Parathyroid adenoma (tissue), 2 donors: ENCODE measurements around the gene ZFP36L1.

Source experiments
- H2AFZ ChIP-seq: fragments of 300-600 bp; sonication (generic); one replicate; pipeline ENCODE4 v1.7.0; 2017; ENCODE audit warnings: antibody characterized with exemption, mild to moderate bottlenecking
- H3K27ac ChIP-seq: fragments of 300-600 bp; sonication (generic); one replicate; pipeline ENCODE4 v1.7.0; 2017
- H3K27me3 ChIP-seq: fragments of 300-600 bp; sonication (generic); one replicate; pipeline ENCODE4 v1.7.0; 2017; ENCODE audit warnings: low read length; ENCODE audit not compliant: control insufficient read depth, insufficient read depth
- H3K36me3 ChIP-seq: fragments of 300-600 bp; sonication (generic); one replicate; pipeline ENCODE4 v1.7.0; 2017; ENCODE audit warnings: low read length; ENCODE audit not compliant: control insufficient read depth, insufficient read depth
- H3K4me1 ChIP-seq: fragments of 300-600 bp; sonication (generic); one replicate; pipeline ENCODE4 v1.7.0; 2017; ENCODE audit warnings: control low read depth
- H3K4me2 ChIP-seq: fragments of 300-600 bp; sonication (generic); one replicate; pipeline ENCODE4 v1.7.0; 2017; ENCODE audit warnings: low read length
- H3K4me3 ChIP-seq: fragments of 300-600 bp; sonication (generic); one replicate; pipeline ENCODE4 v1.7.0; 2017; ENCODE audit warnings: low read depth, low read length
- H3K79me2 ChIP-seq: fragments of 300-600 bp; sonication (generic); one replicate; pipeline ENCODE4 v1.7.0; 2017; ENCODE audit warnings: control low read depth
- H3K9ac ChIP-seq: fragments of 300-600 bp; sonication (generic); one replicate; pipeline ENCODE4 v1.7.0; 2017; ENCODE audit warnings: mild to moderate bottlenecking
- H3K9me3 ChIP-seq: fragments of 300-600 bp; sonication (generic); one replicate; pipeline ENCODE4 v1.7.0; 2017; ENCODE audit warnings: low read length; ENCODE audit not compliant: control insufficient read depth
- TF ChIP-seq, protein P1 (sequence below): fragments of 300-600 bp; sonication (generic); IDR thresholded peaks from one replicate; pipeline ENCODE4 v1.7.0; 2017; ENCODE audit warnings: antibody characterized with exemption, mild to moderate bottlenecking
- donor health status: primary hyperparathyroidism.

The ZFP36L1 gene

DNA sequence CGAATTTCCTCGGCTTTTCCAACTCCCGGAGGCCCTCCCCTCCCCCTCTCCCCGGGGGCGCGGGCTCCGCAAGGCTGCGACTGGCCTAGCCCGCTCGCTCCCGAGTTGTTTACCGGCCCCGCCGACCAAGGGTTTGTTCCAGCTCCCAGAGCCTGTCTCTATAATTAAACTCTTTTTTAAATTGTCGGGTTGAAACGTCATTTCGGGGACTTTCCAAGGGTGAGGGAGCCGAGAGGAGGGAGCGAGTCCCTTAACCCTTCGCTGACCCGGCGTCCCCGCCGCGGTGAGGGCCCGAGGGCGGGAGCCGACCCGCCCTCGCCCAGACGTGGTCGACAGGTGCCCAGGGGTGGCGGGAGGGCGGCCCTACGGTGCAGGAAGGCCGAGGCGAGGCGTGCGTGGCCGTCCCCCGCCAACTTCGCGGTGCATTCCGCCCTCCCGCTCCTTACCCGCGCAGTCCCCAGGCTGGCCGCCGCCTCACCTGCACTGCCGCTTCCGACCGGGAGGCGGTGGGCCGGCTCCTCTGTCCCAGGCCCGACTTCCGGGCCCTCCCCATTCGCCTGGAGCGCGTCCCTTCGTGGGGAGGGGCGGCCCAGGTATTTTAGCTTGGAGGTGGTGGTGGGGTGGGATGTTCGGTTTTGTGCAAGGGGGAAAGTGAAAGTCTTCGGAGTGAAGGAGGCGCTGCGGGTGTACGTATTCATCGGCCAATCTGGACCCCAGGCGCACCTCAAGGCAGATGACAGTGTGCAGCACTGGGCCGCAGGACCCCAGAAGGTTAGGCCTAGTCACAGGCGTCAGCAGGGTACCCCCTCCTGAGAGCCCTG lies 2.9 kb upstream of the ZFP36L1 start:
- peaks cover under 1% of the 10 kb centered on the region for H3K36me3 ChIP-seq
- H3K27ac ChIP-seq = peak overlapping the region; percentile 97
- H3K79me2 ChIP-seq = peaks cover 4% of the 10 kb centered on the region
- H3K9ac ChIP-seq = peak overlapping the region; percentile 88
- no peaks in the 10 kb centered on the region for H3K9me3 ChIP-seq
- TF ChIP-seq, protein P1, sequence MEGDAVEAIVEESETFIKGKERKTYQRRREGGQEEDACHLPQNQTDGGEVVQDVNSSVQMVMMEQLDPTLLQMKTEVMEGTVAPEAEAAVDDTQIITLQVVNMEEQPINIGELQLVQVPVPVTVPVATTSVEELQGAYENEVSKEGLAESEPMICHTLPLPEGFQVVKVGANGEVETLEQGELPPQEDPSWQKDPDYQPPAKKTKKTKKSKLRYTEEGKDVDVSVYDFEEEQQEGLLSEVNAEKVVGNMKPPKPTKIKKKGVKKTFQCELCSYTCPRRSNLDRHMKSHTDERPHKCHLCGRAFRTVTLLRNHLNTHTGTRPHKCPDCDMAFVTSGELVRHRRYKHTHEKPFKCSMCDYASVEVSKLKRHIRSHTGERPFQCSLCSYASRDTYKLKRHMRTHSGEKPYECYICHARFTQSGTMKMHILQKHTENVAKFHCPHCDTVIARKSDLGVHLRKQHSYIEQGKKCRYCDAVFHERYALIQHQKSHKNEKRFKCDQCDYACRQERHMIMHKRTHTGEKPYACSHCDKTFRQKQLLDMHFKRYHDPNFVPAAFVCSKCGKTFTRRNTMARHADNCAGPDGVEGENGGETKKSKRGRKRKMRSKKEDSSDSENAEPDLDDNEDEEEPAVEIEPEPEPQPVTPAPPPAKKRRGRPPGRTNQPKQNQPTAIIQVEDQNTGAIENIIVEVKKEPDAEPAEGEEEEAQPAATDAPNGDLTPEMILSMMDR = peak; percentile 79
- peak overlapping the region; percentile 99 for H3K4me2 ChIP-seq
- peak overlapping the region; percentile 100 for H3K4me3 ChIP-seq
- H2AFZ ChIP-seq = peak overlapping the region; percentile 57
- H3K4me1 ChIP-seq = no peaks in the 10 kb centered on the region
- H3K27me3 ChIP-seq = no peaks in the 10 kb centered on the region

DNA sequence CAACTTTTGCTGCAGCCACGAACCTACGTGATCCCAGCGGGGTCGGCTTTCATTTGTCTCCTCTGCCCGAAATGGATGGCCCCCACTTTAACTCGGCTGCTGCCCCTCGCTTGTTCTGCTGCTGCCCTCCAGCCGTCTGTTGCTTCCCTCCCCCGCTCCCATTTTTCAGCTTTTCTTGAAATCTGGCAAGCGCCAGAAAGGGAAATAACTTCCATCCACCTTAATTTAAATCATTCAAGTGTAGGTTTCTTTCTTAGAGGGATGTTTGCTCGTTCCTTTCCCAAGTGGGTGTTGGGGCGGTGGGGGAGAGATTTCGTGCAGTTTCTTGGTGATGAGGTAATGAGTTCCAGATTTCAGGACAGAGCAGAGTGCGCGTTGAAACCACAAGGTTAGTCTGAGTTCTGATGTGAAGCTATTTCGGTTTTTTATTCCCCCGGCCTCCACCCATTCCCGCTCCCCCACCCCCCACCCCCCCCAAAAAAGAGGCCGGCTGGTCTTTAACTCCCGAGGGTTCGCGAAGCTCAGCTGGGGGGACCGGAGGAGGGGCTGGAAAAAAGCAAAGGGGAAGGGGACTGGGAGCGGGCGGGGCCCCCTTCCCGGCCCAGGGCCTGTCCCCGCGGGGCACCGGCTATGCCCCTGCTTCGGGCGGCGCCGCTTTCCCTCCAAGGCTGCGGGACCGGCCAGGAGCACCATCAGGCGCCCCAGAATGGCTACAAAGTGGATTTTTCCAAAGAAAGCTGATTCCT lies 2.2 kb upstream of the ZFP36L1 start:
- H2AFZ ChIP-seq = peak overlapping the region; percentile 57
- H3K27me3 ChIP-seq = no peaks in the 10 kb centered on the region
- H3K79me2 ChIP-seq = peaks cover 4% of the 10 kb centered on the region
- H3K4me1 ChIP-seq = no peaks in the 10 kb centered on the region
- TF ChIP-seq, protein P1 = no peak
- H3K27ac ChIP-seq = peak overlapping the region; percentile 97
- H3K9me3 ChIP-seq = no peaks in the 10 kb centered on the region
- H3K4me2 ChIP-seq = peak overlapping the region; percentile 99
- peaks cover 6% of the 10 kb centered on the region for H3K36me3 ChIP-seq
- H3K9ac ChIP-seq = peak overlapping the region; percentile 88
- H3K4me3 ChIP-seq = peak overlapping the region; percentile 100

DNA sequence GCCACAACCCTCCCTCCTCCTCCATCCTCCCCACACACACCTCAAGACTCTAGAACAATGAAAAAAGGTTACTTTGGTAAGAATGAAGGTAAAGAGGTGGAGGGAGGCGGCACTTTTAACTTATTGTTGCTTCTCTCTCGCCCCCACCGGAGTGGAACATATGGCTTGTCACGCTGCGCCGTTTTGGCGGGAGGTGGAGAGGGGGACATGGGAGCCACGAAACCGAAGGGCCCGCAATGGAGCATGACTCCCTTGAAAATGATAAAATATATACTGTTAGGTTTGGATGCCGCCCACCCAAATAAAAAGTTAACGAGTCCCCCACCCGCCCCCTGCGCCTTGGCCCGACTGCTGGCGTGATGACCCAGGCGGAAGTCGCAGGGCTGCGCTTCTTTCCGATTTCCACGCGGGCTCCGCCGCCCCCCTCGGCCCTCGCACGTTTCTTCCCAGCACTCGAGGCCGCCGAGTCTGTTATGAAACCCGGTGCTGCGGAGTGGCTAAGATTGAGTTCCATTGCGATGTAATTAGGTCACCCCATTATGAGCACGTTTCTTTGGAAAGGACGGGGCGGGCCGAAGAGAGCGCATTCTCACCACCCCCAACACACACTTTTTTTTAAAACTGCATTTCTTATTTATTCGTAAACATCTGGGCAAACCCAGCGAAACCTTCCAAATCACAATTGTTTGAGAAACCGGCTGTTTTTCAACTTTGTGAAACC lies 1.4 kb upstream of the ZFP36L1 start:
- peak overlapping the region; percentile 100 for H3K4me3 ChIP-seq
- H3K4me1 ChIP-seq = no peaks in the 10 kb centered on the region
- H3K4me2 ChIP-seq = peak overlapping the region; percentile 99
- no peak overlapping the region for H2AFZ ChIP-seq
- H3K9me3 ChIP-seq = no peaks in the 10 kb centered on the region
- TF ChIP-seq, protein P1 = no peak
- H3K27me3 ChIP-seq = no peaks in the 10 kb centered on the region
- H3K36me3 ChIP-seq = peaks cover 6% of the 10 kb centered on the region
- H3K79me2 ChIP-seq = peaks cover 4% of the 10 kb centered on the region
- peak overlapping the region; percentile 97 for H3K27ac ChIP-seq
- peak overlapping the region; percentile 49 for H3K9ac ChIP-seq

DNA sequence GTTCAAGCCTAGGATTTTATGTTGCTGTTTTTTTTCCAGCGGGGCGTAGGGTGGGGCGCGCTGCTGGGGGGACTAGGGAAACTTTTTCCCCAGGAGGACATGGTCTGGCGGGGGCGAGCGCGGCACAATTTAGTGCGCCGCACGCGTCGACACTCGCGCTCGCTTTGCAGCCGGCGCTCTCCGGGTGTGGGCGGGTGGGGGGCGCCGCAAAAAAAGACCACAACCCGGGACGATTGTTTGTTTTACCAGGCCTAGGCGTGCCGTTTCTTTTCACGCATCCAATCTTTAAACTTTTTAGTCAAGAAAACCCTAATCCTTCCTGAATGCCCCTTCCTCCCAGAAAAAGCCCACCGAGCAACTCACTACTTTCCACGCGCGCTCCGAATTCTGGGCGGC lies 865 bp upstream of the ZFP36L1 start:
- TF ChIP-seq, protein P1 = no peak
- H3K27ac ChIP-seq = peak overlapping the region; percentile 97
- peak overlapping the region; percentile 49 for H3K9ac ChIP-seq
- H3K4me3 ChIP-seq = peak overlapping the region; percentile 100
- H3K4me2 ChIP-seq = peak overlapping the region; percentile 99
- H3K27me3 ChIP-seq = no peaks in the 10 kb centered on the region
- H3K9me3 ChIP-seq = no peaks in the 10 kb centered on the region
- peak overlapping the region; percentile 40 for H2AFZ ChIP-seq
- H3K79me2 ChIP-seq = peaks cover 4% of the 10 kb centered on the region
- H3K36me3 ChIP-seq = peaks cover 6% of the 10 kb centered on the region
- no peaks in the 10 kb centered on the region for H3K4me1 ChIP-seq
